ENCODE data around the gene GRB7. TPM values are rescaled to one million over a fixed set of nuclear protein-coding genes. Genes with fewer than 3 reads are reported as not detected.
A peak's percentile ranks its signal among the peaks of the same experiment; 100 is the strongest.

Gene GRB7
- total and polyA plus RNA-seq, 10 of the 15 experiments (the other 5 are each of a cell fraction or from before 2014, with no cell fraction given): 0.05 to 0.34 (median 0.19) TPM; not detected in 4

GRCh38 chr17:39753514-39754160 lies 15.9 kb downstream of the GRB7 start (continued):
- no peak for TF ChIP-seq POU2F2 (IDR thresholded peaks at IDR 0.05; ENCODE audit: borderline replicate concordance, low read depth, low read length)
- TF ChIP-seq, protein P1, sequence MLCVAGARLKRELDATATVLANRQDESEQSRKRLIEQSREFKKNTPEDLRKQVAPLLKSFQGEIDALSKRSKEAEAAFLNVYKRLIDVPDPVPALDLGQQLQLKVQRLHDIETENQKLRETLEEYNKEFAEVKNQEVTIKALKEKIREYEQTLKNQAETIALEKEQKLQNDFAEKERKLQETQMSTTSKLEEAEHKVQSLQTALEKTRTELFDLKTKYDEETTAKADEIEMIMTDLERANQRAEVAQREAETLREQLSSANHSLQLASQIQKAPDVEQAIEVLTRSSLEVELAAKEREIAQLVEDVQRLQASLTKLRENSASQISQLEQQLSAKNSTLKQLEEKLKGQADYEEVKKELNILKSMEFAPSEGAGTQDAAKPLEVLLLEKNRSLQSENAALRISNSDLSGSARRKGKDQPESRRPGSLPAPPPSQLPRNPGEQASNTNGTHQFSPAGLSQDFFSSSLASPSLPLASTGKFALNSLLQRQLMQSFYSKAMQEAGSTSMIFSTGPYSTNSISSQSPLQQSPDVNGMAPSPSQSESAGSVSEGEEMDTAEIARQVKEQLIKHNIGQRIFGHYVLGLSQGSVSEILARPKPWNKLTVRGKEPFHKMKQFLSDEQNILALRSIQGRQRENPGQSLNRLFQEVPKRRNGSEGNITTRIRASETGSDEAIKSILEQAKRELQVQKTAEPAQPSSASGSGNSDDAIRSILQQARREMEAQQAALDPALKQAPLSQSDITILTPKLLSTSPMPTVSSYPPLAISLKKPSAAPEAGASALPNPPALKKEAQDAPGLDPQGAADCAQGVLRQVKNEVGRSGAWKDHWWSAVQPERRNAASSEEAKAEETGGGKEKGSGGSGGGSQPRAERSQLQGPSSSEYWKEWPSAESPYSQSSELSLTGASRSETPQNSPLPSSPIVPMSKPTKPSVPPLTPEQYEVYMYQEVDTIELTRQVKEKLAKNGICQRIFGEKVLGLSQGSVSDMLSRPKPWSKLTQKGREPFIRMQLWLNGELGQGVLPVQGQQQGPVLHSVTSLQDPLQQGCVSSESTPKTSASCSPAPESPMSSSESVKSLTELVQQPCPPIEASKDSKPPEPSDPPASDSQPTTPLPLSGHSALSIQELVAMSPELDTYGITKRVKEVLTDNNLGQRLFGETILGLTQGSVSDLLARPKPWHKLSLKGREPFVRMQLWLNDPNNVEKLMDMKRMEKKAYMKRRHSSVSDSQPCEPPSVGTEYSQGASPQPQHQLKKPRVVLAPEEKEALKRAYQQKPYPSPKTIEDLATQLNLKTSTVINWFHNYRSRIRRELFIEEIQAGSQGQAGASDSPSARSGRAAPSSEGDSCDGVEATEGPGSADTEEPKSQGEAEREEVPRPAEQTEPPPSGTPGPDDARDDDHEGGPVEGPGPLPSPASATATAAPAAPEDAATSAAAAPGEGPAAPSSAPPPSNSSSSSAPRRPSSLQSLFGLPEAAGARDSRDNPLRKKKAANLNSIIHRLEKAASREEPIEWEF (IDR thresholded peaks at IDR 0.05; ENCODE audit: insufficient replicate concordance, low read depth, low read length): no peak
- TF ChIP-seq NFYA (IDR thresholded peaks at IDR 0.05; ENCODE audit: borderline replicate concordance, low read depth, low read length): no peak
- TF ChIP-seq, protein P2, sequence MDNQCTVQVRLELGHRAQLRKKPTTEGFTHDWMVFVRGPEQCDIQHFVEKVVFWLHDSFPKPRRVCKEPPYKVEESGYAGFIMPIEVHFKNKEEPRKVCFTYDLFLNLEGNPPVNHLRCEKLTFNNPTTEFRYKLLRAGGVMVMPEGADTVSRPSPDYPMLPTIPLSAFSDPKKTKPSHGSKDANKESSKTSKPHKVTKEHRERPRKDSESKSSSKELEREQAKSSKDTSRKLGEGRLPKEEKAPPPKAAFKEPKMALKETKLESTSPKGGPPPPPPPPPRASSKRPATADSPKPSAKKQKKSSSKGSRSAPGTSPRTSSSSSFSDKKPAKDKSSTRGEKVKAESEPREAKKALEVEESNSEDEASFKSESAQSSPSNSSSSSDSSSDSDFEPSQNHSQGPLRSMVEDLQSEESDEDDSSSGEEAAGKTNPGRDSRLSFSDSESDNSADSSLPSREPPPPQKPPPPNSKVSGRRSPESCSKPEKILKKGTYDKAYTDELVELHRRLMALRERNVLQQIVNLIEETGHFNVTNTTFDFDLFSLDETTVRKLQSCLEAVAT (IDR thresholded peaks at IDR 0.05): 0 out of 2 replicates have a peak, but pooled peaks have one; percentile 36
- peak; percentile 40 for TF ChIP-seq MYC (IDR thresholded peaks at IDR 0.05; ENCODE audit: insufficient read depth, insufficient read length, insufficient replicate concordance, low read length, severe bottlenecking)
- no peak for TF ChIP-seq FOXK2 (IDR thresholded peaks at IDR 0.05)
- TF ChIP-seq TCF7 (IDR thresholded peaks at IDR 0.05; ENCODE audit: borderline replicate concordance): no peak
- no peak for TF ChIP-seq CEBPB (IDR thresholded peaks at IDR 0.05; ENCODE audit: borderline replicate concordance in 1 of 2, low read depth in 2 of 2, low read length in 2 of 2)
- TF ChIP-seq RUNX3 (IDR thresholded peaks at IDR 0.05; ENCODE audit: low read length): no peak
- no peak for TF ChIP-seq PML (IDR thresholded peaks at IDR 0.05; ENCODE audit: low read length)
- TF ChIP-seq ZSCAN29 (IDR thresholded peaks at IDR 0.05): no peak
- no peak for TF ChIP-seq RELA (IDR thresholded peaks at IDR 0.05; ENCODE audit: borderline replicate concordance, partially characterized antibody)
- TF ChIP-seq REST (IDR thresholded peaks at IDR 0.05; ENCODE audit: low read depth, low read length): no peak
- TF ChIP-seq HDAC2 (IDR thresholded peaks at IDR 0.05): no peak
- TF ChIP-seq ATF2 (IDR thresholded peaks at IDR 0.05; ENCODE audit: low read length): no peak
- TF ChIP-seq BCL3 (IDR thresholded peaks at IDR 0.05; ENCODE audit: borderline replicate concordance, insufficient read depth, low read depth, low read length, poor library complexity, severe bottlenecking): no peak
